ENCODE measurements around the gene USH2A.

GRCh38 chr1:216005916-216006315 lies 417.3 kb downstream of the USH2A start:
- TF ChIP-seq, protein P1, sequence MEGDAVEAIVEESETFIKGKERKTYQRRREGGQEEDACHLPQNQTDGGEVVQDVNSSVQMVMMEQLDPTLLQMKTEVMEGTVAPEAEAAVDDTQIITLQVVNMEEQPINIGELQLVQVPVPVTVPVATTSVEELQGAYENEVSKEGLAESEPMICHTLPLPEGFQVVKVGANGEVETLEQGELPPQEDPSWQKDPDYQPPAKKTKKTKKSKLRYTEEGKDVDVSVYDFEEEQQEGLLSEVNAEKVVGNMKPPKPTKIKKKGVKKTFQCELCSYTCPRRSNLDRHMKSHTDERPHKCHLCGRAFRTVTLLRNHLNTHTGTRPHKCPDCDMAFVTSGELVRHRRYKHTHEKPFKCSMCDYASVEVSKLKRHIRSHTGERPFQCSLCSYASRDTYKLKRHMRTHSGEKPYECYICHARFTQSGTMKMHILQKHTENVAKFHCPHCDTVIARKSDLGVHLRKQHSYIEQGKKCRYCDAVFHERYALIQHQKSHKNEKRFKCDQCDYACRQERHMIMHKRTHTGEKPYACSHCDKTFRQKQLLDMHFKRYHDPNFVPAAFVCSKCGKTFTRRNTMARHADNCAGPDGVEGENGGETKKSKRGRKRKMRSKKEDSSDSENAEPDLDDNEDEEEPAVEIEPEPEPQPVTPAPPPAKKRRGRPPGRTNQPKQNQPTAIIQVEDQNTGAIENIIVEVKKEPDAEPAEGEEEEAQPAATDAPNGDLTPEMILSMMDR (IDR thresholded peaks at IDR 0.05) = no peak
- no peak for TF ChIP-seq POLR2A (IDR thresholded peaks at IDR 0.05)

All from tibial nerve (tissue), 3 donors.